HEK293 (cell line): ENCODE data around the gene HOXB9.
A peak's percentile ranks its signal among the peaks of the same experiment; 100 is the strongest.

Experiments used
- HOXD13 ChIP-seq: sonication (generic); formaldehyde crosslinking; IDR thresholded peaks from 2 replicates; pipeline ENCODE4 v1.8.0; 2022; ENCODE audit warnings: missing genetic modification reagents, borderline replicate concordance
- IKZF3 ChIP-seq: fragments of 450-650 bp; IDR thresholded peaks from 2 replicates; pipeline ENCODE4 v1.5.0; 2018; ENCODE audit warnings: missing biosample characterization, mild to moderate bottlenecking, missing genetic modification characterization, moderate library complexity
- KLF9 ChIP-seq: fragments of 450-650 bp; formaldehyde crosslinking; IDR thresholded peaks from 2 replicates; pipeline ENCODE4 v1.5.1; 2016; ENCODE audit warnings: missing biosample characterization, missing genetic modification characterization, low read depth
- MZF1 ChIP-seq: fragments of 450-650 bp; formaldehyde crosslinking; IDR thresholded peaks from 2 replicates; pipeline ENCODE4 v1.5.1; 2017; ENCODE audit warnings: missing biosample characterization, missing genetic modification characterization, borderline replicate concordance
- OSR2 ChIP-seq: fragments of 450-650 bp; formaldehyde crosslinking; IDR thresholded peaks from 2 replicates; pipeline ENCODE4 v1.5.1; 2016; ENCODE audit warnings: missing biosample characterization, missing genetic modification characterization
- PRDM10 ChIP-seq: fragments of 450-650 bp; formaldehyde crosslinking; IDR thresholded peaks from 2 replicates; pipeline ENCODE4 v1.5.1; 2016; ENCODE audit warnings: missing biosample characterization, missing genetic modification characterization
- PRDM2 ChIP-seq: fragments of 450-650 bp; formaldehyde crosslinking; IDR thresholded peaks from 2 replicates; pipeline ENCODE4 v1.5.1; 2016; ENCODE audit warnings: missing biosample characterization, missing genetic modification characterization, borderline replicate concordance
- PRDM6 ChIP-seq: fragments of 450-650 bp; formaldehyde crosslinking; IDR thresholded peaks from 2 replicates; pipeline ENCODE4 v1.5.1; 2017; ENCODE audit warnings: missing biosample characterization, missing genetic modification characterization
- SALL2 ChIP-seq: fragments of 450-650 bp; formaldehyde crosslinking; IDR thresholded peaks from 2 replicates; pipeline ENCODE4 v1.5.0; 2017; ENCODE audit warnings: missing biosample characterization, mild to moderate bottlenecking, missing genetic modification characterization, borderline replicate concordance
- SCRT1 ChIP-seq: fragments of 450-650 bp; formaldehyde crosslinking; IDR thresholded peaks from 2 replicates; pipeline ENCODE4 v1.5.1; 2016; ENCODE audit warnings: missing biosample characterization, missing genetic modification characterization, borderline replicate concordance
- SP2 ChIP-seq: fragments of 450-650 bp; formaldehyde crosslinking; IDR thresholded peaks from 2 replicates; pipeline ENCODE4 v1.5.1; 2016; ENCODE audit warnings: missing biosample characterization, missing genetic modification characterization
- ZBTB11 ChIP-seq: fragments of 450-650 bp; formaldehyde crosslinking; conservative IDR thresholded peaks from 2 replicates; pipeline ENCODE4 v1.5.1; 2016; ENCODE audit warnings: low read depth, missing biosample characterization, missing genetic modification characterization
- ZNF146 ChIP-seq: fragments of 450-650 bp; formaldehyde crosslinking; IDR thresholded peaks from 2 replicates; pipeline ENCODE4 v1.5.1; 2016; ENCODE audit warnings: missing biosample characterization, missing genetic modification characterization
- ZNF211 ChIP-seq: fragments of 450-650 bp; formaldehyde crosslinking; IDR thresholded peaks from 2 replicates; pipeline ENCODE4 v1.5.1; 2016; ENCODE audit warnings: low read depth, missing biosample characterization, missing genetic modification characterization
- ZNF24 ChIP-seq: fragments of 450-650 bp; formaldehyde crosslinking; IDR thresholded peaks from 2 replicates; pipeline ENCODE4 v1.5.1; 2016; ENCODE audit warnings: missing biosample characterization, missing genetic modification characterization
- ZNF391 ChIP-seq: fragments of 450-650 bp; formaldehyde crosslinking; IDR thresholded peaks from 2 replicates; pipeline ENCODE4 v1.5.1; 2016; ENCODE audit warnings: low read depth, missing biosample characterization, missing genetic modification characterization, borderline replicate concordance
- ZNF423 ChIP-seq: fragments of 450-650 bp; formaldehyde crosslinking; IDR thresholded peaks from 2 replicates; pipeline ENCODE4 v1.5.1; 2016; ENCODE audit warnings: missing biosample characterization, missing genetic modification characterization
- ZNF621 ChIP-seq: fragments of 450-650 bp; formaldehyde crosslinking; IDR thresholded peaks from 2 replicates; pipeline ENCODE4 v1.5.1; 2017; ENCODE audit warnings: missing biosample characterization, missing genetic modification characterization
- ZNF664 ChIP-seq: fragments of 450-650 bp; formaldehyde crosslinking; IDR thresholded peaks from 2 replicates; pipeline ENCODE4 v1.5.1; 2016; ENCODE audit warnings: missing biosample characterization, missing genetic modification characterization
- ZNF768 ChIP-seq: fragments of 450-650 bp; formaldehyde crosslinking; IDR thresholded peaks from 2 replicates; pipeline ENCODE4 v1.5.1; 2018; ENCODE audit warnings: missing biosample characterization, mild to moderate bottlenecking, missing genetic modification characterization
- ZNF776 ChIP-seq: fragments of 450-650 bp; formaldehyde crosslinking; IDR thresholded peaks from 2 replicates; pipeline ENCODE4 v1.5.0; 2017; ENCODE audit warnings: missing biosample characterization, missing genetic modification characterization, borderline replicate concordance
- ZSCAN18 ChIP-seq: fragments of 450-650 bp; formaldehyde crosslinking; IDR thresholded peaks from 2 replicates; pipeline ENCODE4 v1.5.1; 2016; ENCODE audit warnings: missing biosample characterization, missing genetic modification characterization

HOXB9 gene

GRCh38 chr17:48575066-48575582 lies 51.0 kb downstream of the HOXB9 start (continued):
- TF ChIP-seq PRDM2 (tag by site-specific recombination) (no peak), ZNF776 (tag by site-specific recombination) (no peak), PRDM10 (peak; percentile 81), ZNF621 (tag by site-specific recombination) (no peak), ZBTB11 (tag by site-specific recombination) (peak; percentile 39; the same call in 1 of the 2 replicates), ZNF211 (tag by site-specific recombination) (no peak), ZNF664 (tag by site-specific recombination) (0 out of 2 replicates have a peak, but pooled peaks have one; percentile 11), SP2 (tag by site-specific recombination) (no peak), HOXD13 (CRISPR knock-in tag) (no peak), IKZF3 (tag by site-specific recombination) (peak; percentile 95), OSR2 (tag by site-specific recombination) (peak; percentile 88), PRDM6 (tag by site-specific recombination) (peak; percentile 98), ZNF768 (tag by site-specific recombination) (no peak), ZSCAN18 (no peak), SALL2 (tag by site-specific recombination) (no peak), KLF9 (tag by site-specific recombination) (peak; percentile 47; the same call in 1 of the 2 replicates), ZNF24 (tag by site-specific recombination) (peak; percentile 80), ZNF146 (tag by site-specific recombination) (peak; percentile 37), SCRT1 (no peak), ZNF423 (peak; percentile 21; the same call in 1 of the 2 replicates), MZF1 (no peak; the same call in 1 of the 2 replicates), ZNF391 (tag by site-specific recombination) (peak; percentile 85; the same call in 1 of the 2 replicates)
